Calu3 (cell line): ENCODE measurements around the gene OSCP1. TPM values are rescaled to one million over a fixed set of nuclear protein-coding genes. Genes with fewer than 3 reads are reported as not detected.

Experiments
- BruUV-seq: library from RNA; stranded (reverse); fragments of 400-500 nt; replicated peaks from 2 replicates; lab custom pipeline; 2021; lab: Mats Ljungman, UMichigan
- CTCF ChIA-PET: fragments of 300-600 bp; sonication (Branson Sonifier 250); formaldehyde crosslinking; loops from one replicate; lab custom pipeline; 2022; ENCODE audit warnings: antibody characterized with exemption; lab: Charles Lee
- DNase-seq: peaks from one replicate; pipeline ENCODE4 v3.0.0; 2022
- H3K27ac Mint-ChIP-seq: one replicate; pipeline ENCODE4 v1.8.0; 2022; ENCODE audit warnings: mixed read lengths; ENCODE audit not compliant: unreplicated experiment
- H3K27me3 Mint-ChIP-seq: one replicate; pipeline ENCODE4 v1.8.0; 2022; ENCODE audit warnings: mixed read lengths; ENCODE audit not compliant: unreplicated experiment
- H3K36me3 Mint-ChIP-seq: one replicate; pipeline ENCODE4 v1.8.0; 2022; ENCODE audit warnings: mild to moderate bottlenecking, moderate library complexity, mixed read lengths; ENCODE audit not compliant: insufficient read depth, unreplicated experiment
- H3K4me1 Mint-ChIP-seq: one replicate; pipeline ENCODE4 v1.8.0; 2022; ENCODE audit warnings: mild to moderate bottlenecking, low read depth, mixed read lengths; ENCODE audit not compliant: unreplicated experiment
- H3K4me3 Mint-ChIP-seq: one replicate; pipeline ENCODE4 v1.8.0; 2022; ENCODE audit warnings: mild to moderate bottlenecking, low read depth, moderate library complexity, mixed read lengths; ENCODE audit not compliant: unreplicated experiment
- H3K9me3 Mint-ChIP-seq: one replicate; pipeline ENCODE4 v1.8.0; 2022; ENCODE audit warnings: low read depth, mixed read lengths; ENCODE audit not compliant: unreplicated experiment
- CTCF ChIP-seq: fragments of 200-600 bp; IDR thresholded peaks from one replicate; pipeline ENCODE4 v1.8.0; 2022; ENCODE audit warnings: antibody characterized with exemption; ENCODE audit not compliant: unreplicated experiment
- intact Hi-C: fragments of 100-400 bp; cut with micrococcal nuclease; formaldehyde crosslinking; loops from one replicate; pipeline ENCODE4 v1.10.0; 2022; ENCODE audit not compliant: unreplicated experiment
- total RNA-seq: library from RNA; stranded (reverse); gene quantifications from 2 replicates; pipeline ENCODE4 v1.2.3, GENCODE V29; 2022

The OSCP1 gene
- total RNA-seq, 1 experiment from 2014 or later: 2.0 TPM

- H3K9me3 Mint-ChIP-seq: no peaks in the 10 kb centered on the region
- H3K4me1 Mint-ChIP-seq: peaks cover 16% of the 10 kb centered on the region
- no peak for DNase-seq
- CTCF ChIA-PET: no interaction called here
- H3K4me3 Mint-ChIP-seq: no peak overlapping the region
- peaks cover 8% of the 10 kb centered on the region for H3K36me3 Mint-ChIP-seq
- no peak overlapping the region for H3K27ac Mint-ChIP-seq
- intact Hi-C loops: no loop called here
- H3K27me3 Mint-ChIP-seq: no peaks in the 10 kb centered on the region
- BruUV-seq: no TSS peak
- TF ChIP-seq CTCF: no peak
Measured at GRCh38 chr1:36438715-36439114, 11.5 kb downstream of the OSCP1 start.

GRCh38 chr1:36436821-36437220 lies 13.4 kb downstream of the OSCP1 start:
- peaks cover 35% of the 10 kb centered on the region for H3K4me1 Mint-ChIP-seq
- intact Hi-C loops: no loop called here
- H3K9me3 Mint-ChIP-seq: no peaks in the 10 kb centered on the region
- H3K36me3 Mint-ChIP-seq: peaks cover 10% of the 10 kb centered on the region
- H3K4me3 Mint-ChIP-seq: no peak overlapping the region
- no peaks in the 10 kb centered on the region for H3K27me3 Mint-ChIP-seq
- TF ChIP-seq CTCF: no peak
- peak overlapping the region; percentile 72 for H3K27ac Mint-ChIP-seq
- no TSS peak for BruUV-seq
- CTCF ChIA-PET: interaction anchor here (0.5 kb wide), 1 partner anchor 1026 kb away, joined by 4 read pairs; no protein-coding TSS in a partner anchor
- DNase-seq: peak; percentile 65

- intact Hi-C loops: no loop called here
- H3K27ac Mint-ChIP-seq: peak overlapping the region; percentile 21
- H3K36me3 Mint-ChIP-seq: peaks cover 14% of the 10 kb centered on the region
- H3K9me3 Mint-ChIP-seq: no peaks in the 10 kb centered on the region
- DNase-seq: no peak
- TF ChIP-seq CTCF: no peak
- no peak overlapping the region for H3K4me3 Mint-ChIP-seq
- no peaks in the 10 kb centered on the region for H3K27me3 Mint-ChIP-seq
- CTCF ChIA-PET: interaction anchor here (0.9 kb wide), 1 partner anchor 65 kb away, joined by 3 read pairs; no protein-coding TSS in a partner anchor
- peaks cover 46% of the 10 kb centered on the region for H3K4me1 Mint-ChIP-seq
- BruUV-seq: no TSS peak
Measured at GRCh38 chr1:36433102-36433501, 17.1 kb downstream of the OSCP1 start.

- CTCF ChIA-PET: interaction anchor here (0.5 kb wide), 1 partner anchor 237 kb away, joined by 4 read pairs; no protein-coding TSS in a partner anchor
- H3K36me3 Mint-ChIP-seq: peaks cover 14% of the 10 kb centered on the region
- no peak for TF ChIP-seq CTCF
- no TSS peak for BruUV-seq
- no peak overlapping the region for H3K4me3 Mint-ChIP-seq
- peak; percentile 13 for DNase-seq
- H3K27me3 Mint-ChIP-seq: no peaks in the 10 kb centered on the region
- peak overlapping the region; percentile 21 for H3K27ac Mint-ChIP-seq
- intact Hi-C loops: no loop called here
- H3K9me3 Mint-ChIP-seq: no peaks in the 10 kb centered on the region
- H3K4me1 Mint-ChIP-seq: peaks cover 46% of the 10 kb centered on the region
Measured at GRCh38 chr1:36432616-36433015, 17.6 kb downstream of the OSCP1 start.
